Measurements from ENCODE around the gene AUTS2.
A peak's percentile ranks its signal among the peaks of the same experiment; 100 is the strongest.

The AUTS2 gene

DNA sequence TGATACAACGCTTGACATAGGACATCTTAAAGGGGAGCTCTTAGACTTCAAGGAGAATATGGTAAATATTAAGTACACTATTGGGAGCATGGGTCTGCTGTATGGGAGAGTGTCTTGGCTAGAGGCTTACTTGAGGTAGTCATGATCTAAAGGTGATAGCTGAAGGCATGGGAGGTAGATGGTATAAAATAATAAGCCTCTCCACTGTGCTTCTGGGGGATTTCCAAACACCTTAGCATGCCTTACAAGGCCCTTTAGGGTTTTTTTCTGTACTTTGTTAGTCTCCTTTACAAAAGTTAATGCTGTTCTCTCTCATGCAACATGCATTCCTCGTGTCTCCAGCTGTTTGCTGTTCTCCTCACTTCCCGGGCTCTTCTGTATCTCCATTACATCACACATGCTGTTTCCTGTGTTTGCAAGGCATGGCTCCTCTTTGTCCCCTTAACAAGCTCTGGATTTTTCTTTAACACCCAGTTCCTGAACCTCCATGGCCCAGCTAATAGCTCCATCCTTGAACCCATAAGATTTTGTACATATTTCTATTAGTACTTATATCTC, 449.7 kb downstream of the AUTS2 start:
- DNase-seq = no peak

DNA sequence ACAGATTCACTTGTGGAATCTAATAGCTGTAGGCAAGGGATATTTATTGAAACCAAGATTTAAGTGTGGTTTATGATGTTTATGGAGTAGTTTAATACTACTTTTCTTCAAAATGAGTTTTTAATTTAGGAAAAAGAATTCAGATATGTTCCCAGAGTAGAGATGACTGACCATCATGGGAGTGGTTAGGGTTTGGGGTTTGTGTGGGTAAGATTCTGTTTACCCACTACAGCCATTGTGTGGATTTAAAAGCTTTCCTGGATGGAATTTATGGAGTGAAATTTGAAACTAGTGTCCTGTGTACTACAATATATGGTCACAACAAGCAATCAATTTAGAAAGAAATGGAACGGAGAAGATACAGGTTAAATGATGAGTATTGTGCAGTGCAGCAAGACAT, 453.5 kb downstream of the AUTS2 start:
- DNase-seq = no peak

DNA sequence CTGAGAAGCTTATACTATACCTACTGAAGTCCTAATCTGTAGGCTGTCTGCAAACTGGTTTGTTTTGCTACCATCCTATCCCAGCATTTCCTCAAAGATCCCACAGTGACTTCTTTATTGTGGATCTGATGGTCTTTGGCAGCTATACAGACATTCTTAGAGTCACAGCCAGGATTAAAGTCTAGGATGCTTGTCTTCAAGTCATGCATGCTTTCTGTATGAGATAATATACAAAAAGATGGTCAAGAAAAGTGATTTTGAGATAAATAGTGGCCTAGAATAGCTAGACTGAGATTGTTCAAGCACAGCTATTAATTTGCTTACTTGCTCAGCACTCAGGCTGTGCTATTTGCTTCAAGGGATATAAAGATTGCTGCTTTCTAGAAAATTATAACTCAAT, 454.4 kb downstream of the AUTS2 start:
- DNase-seq = no peak

DNA sequence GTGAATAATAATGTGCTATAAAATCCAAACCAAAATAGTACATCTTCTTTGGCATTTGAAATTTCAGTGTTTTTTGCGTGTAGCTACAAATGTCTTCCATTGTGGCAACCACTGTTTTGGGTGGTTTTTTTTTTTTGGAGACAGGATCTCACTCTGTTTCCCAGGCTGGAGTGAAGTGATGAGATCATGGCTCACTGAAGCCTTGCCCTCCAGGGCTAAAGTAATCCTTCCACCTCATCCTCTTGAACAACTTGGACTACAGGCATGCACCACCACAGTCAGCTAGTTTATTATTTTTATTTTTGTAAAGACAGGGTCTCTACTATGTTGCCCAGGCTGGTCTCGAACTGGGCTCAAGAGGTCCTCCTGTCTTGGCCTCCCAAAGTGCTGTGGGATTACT, 455.1 kb downstream of the AUTS2 start:
- no peak for DNase-seq

DNA sequence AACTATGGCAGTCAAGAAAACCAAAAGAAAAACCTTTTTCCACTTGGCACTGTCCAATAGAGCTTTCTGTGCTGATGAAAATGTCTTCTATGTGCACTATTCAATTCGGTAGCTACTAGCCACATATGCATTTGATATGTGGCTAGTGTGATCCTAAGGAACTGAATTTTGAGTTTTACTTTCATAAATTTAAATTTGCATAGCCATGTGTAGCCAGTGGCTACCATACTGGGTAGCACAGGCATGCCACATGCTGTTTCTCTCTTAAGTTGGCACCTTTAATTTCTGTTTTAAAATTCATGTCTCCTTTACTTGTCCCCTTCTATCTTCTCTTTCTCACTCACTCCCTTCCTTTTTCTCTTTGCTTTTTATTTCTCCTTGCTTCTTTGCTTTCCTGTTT, 455.7 kb downstream of the AUTS2 start:
- no peak for DNase-seq

DNA sequence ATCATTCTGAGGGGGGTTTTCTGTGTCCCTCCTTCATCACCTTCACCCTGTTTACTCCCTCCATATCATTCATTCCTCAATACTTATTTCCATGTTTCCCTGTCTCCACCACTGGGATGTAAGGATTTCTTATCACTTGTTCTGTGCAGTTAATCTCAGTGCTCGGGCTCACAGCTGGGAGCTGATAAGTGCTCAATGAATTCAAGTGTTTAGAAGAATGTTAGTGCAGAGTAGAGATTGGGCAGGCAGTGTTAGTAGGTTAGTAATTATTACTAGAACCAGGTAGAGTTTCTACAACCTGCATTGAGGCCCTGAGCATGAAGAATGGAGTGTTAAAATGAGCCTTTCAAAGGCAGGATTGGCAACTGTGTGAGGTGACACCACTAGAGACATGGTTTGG, 458.1 kb downstream of the AUTS2 start:
- no peak for DNase-seq

DNA sequence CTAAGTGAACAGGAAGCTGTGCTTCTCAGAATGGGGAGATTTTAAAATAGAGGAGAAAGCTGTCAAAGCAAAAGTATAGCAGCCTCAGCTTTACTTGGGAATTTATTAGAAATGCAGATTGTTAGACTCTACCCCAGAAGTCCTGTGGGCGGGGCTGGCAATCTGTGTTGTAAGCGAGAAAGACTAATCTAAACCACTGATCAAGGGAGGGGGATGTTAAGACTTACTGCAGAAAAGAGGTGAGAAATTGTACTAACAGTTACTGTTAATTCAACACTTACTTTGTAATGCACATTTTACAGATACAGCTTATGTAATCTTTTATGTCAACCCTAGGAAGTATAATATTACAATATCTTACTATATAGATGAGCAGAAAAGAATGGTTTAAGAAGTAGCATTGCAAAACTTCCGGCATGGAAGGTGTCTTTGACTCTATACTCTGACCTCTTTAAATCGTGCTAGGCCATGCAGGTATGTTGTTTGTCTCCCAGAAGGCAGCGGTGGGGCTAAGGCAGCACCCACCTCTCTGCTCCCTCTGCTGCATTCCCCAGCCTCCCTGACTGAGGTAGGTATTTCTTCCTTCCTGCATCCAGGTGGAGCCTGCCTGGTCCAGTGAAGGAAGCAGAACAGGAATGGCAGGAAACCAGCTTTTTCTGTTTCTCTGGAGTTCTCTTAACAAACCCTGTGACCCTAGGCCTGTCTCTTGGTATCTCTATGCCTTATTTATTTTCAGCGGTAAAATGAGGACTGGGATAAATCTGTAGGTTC, 462.2 kb downstream of the AUTS2 start:
- DNase-seq = peak; percentile 40

DNA sequence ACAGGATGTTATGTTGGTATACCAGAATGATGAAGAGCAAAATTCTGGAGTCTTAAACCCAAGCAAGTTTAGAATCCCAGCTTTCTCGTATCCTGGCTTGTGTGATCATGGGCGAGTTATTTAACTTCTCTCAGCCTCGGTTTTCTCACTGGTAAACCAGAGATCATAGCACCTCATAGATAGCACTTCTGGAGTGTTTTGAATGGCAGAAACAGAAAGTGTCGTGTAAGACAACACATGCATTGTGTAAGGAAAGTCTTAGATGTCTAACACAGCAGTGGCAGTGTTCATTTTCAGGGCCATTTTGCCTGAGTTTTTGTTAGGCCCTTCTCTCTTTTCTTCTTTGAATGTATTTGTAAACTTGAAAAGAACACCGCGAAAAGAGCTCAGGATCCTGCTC, 465.1 kb downstream of the AUTS2 start:
- no peak for DNase-seq

DNA sequence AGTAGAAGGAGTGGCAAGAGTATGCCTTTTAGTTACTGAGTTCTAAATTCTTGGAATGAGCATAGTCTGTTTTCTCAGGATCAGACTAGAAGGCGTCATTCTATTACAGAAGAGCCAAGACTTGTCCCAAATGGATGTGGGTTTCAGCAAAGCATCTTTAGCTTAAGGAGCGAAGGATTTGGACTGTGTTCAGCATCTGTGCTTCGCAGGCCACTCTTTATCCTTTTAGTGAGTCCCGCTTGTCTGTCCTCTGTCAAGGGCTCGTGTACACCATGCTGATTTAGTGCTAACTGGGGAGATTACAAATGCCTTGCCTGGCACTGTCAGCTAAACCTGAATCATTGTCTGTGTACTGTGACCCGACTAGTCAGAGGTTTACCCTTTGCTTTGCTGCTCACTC, 465.7 kb downstream of the AUTS2 start:
- DNase-seq = no peak

DNA sequence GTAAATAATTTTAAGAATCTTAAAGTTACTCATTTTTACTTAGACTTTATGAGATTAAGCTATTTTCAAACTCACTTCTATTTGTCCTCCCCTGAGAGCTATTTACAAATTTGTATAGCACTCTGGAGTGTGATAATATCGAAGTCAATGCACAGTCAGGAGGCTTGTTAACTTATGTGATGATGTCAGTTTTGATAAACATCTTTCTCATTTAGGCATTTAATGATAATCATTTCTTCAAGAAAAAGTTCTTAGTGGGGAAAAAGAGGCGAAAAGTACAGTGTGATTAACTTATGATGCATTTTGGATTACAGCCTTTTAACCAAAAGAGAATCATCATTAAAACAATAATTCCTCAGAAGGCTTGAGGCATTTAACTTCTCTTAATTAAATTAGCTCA, 468.6 kb downstream of the AUTS2 start:
- DNase-seq = no peak

DNA sequence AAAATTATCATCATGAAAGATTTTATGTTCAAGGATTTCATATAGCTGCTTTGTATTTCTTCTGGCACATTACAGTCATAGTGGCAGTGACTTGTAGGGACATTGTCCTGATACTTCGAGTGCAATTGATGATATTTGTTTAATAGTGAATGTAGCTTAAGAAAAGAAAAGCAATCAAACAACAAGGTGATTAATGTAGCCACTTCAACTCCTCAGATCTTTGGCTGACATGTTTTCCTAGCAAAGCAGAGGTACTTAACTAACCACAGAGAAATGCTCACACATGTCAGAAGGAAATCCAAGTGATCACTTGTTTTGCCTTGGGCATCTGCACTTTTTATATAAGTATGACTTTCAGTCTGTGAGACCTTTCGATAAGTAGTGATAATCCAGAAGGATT, 470.3 kb downstream of the AUTS2 start:
- no peak for DNase-seq

DNA sequence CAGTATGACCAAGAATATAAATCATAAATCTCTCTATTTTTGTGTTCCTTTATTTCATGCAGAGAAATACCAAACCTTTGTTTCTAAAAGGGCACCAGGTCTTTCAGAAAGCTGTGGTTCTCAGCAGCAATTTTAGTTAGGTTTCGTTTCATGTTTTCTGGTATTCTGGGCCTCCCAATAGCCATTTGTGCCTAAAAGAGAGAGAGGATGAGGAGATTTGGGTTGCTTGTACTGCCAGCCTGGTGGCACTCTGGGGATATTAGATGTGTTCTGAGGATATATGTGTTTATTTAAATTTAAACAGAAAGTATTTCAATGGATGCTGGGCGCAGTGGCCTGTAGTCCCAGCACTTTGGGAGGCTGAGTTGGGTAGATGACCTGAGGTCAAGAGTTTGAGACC, 471.7 kb downstream of the AUTS2 start:
- DNase-seq = no peak

DNA sequence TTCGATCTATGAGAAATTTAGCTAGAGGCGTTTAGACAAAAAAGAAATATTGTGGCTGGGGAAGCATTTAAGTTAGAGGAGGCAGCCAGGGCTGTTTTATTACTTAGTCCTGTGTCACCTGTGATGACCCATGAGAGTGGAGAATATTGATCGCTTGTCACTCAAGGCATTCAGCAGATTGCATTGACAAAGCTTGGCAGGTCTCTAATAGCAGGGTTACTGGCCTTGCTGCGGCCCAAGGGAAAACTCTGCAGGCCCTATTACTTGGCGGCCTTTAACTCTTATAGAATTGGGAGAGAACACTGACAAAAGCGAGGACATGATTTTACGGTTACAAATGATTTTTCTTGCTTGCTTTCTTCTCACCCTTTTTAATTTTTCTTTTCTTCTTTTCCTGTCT, 473.5 kb downstream of the AUTS2 start:
- no peak for DNase-seq

DNA sequence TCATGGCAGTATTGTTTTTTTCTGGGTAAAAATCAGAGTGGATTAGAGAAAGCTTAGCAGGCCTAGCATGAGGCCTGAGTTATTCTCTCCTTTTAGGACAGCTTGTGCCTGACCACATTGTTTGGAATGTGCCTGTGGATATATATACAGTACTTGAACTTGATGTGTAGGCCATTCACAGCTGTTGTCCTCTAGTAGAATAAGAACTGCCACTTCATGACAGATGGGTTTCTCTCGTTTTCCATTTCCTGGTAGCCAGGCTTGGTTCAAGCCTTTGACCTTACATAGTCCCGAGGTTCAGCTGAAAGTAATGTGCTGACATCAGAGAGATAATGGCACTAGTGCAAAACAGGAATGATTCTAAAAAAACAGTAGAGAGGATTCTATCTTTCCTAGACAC, 473.9 kb downstream of the AUTS2 start:
- DNase-seq = no peak

DNA sequence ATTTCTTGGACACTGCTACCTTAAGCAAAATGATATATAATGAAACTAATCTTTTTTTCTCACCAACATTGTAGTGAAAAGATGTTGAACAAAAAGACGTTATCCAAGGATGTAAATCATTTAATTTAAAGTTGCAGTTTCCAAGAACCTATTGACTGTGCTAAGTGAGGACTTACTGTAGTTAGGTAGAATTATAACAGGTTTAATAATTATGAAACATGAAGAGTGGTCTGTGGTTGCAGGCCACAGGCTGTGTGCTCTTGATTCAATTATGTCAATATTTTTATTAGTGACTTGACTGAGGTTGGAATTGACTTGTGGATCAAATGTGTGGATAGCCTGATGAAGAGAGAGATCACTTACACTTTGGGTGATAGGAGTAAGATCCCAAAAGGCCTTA, 478.1 kb downstream of the AUTS2 start:
- no peak for DNase-seq

DNA sequence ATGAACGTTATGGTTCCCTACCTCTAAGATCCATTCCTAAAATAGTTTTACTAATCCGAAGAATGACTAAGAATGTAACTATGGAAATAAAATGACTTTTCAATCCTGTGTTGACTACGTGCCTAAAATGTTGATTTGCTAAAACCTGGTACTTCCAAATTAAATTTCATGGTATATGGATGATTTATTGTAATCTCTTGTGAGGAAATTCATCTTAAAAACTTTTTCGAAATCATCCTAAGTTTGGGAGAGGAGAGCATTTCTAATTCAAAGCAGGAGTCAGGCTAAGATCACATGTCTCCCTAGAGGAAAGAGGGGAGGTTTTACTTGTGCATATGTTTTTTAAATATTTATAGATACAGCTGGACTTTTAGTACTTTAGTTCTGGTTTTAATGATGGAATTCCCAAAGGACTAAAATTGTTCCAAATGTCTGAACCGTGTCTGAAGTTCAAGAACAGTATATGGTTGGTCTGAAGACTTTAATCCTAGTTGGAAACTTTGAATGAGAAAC, 483.9 kb downstream of the AUTS2 start:
- no peak for DNase-seq

DNA sequence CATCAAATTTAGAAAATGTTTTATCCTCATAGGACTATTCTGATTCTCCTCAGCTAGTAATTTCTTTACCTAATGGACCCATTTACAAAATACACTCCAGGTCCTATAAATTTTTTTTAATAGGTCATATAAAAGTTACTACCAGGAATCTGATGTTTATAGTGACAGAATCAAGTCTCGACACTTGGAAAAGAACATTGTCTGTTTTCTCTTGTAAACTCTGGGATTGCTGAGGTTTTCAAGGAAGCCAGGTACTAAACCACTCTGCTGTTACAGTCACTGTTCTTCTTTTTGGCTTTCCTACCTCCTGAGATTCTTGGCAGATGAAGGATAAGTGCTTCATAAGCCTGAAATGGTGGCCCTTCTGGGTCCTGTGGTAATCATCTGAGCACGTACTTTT, 493.1 kb downstream of the AUTS2 start:
- DNase-seq = no peak

DNA sequence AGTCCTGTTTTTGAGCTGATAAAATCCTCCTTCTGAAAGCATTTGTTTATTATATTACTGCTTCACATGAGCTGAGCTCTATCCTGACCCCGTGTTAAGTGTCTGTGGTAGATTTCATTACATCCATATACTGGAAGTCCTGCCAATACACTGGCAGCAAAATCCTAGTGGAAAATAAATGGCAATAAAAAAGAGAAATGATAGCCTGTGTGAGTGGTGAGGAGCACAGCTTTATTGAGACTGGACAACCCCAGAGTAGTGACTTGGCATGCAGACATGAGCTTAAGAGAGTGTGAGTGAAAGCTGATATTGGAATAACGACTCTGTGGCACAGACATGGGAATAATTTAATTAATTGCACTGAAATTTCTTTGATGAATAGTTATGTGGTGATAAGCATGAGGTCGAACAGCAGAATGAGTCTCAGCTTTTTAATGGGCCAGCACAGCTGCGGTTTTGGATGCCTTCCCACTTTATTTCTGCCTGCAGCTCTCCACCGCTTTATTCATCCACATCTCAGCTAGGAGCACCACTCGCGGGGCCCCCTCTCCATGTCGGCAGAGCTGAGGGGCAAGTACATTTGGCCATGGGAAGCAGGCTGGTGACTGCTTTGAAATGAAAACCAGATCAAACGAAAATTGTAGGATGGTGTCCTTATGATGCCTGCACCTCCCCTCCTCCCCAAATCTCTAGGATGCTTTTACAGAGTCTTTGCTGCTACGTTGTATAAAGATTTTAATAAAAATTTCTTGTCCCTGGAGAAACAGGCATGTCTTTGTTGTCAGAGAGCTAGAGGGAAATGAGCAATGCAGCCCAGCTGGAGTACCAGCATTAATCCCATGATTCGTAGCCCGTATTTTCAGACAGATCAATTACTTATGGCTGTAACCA, 494.3 kb downstream of the AUTS2 start:
- DNase-seq = no peak

DNA sequence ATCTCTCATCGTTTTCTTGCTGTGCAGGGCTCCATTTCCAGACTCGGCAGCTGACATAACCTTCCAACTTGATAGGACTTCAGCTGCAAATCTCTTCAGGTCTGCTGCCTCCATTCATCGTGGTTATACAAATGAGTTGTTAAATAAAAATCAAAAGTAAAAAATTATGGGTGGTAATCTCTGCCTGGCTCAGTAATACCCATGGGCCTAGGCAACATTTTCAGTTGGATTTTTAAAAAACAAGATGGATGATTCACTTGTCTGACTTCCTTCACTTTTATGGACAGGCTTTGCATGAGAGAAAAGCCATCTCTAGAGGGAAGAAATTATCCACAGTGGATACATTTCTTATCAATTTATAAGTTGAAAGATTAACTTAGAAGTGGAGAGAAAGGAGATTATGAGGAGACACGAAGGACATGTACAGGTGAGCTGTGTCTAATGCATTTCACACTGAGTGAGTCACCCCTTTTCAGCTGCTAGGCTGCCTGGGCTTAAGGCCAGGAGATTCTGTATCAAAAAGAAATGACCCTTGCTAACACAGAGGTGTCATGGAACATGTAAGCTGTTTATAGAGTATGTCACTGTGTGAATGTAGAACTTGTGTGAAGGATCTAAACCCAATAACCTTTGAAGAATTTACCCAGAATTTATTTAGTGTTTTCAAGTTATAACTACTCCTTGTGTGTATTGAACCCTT, 495.1 kb downstream of the AUTS2 start:
- DNase-seq = no peak

DNA sequence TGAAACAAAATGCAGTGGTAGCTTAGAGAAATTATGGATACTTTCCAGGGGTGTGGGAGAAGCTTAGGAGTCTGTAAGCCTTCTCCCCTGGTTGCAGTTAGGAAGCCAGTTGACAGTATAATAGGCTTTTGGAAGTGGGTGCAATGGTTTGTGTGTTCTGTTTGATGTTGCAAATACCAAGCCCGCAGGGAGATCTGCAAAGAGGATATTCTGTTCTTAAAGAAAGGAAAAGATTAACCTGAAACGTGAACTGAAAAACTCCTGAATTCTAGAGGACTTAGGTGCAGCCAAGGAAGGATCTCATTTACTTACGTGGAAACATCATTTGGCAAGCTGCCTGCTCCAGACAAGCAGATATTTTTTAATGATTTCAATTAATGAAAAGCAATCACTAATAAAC, 496.6 kb downstream of the AUTS2 start:
- DNase-seq = no peak

DNA sequence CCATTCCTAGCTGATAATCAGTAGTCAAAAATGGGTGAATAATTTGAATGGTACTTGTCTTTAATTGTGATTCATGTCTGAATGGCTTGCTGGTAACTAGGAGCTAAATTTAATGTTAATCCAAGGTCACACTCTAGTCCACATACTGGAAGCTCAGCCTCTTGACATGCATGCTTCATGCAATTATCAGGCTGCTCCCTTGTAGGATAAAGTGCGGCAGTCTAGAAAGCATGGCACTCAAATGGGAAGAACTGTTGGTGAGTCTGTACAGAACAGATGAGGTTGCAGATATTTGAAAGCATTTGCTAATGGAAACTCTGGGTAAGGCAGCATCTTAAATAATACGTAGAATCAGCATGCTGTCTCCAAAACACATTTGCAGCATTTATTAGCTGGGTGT, 499.4 kb downstream of the AUTS2 start:
- no peak for DNase-seq

DNA sequence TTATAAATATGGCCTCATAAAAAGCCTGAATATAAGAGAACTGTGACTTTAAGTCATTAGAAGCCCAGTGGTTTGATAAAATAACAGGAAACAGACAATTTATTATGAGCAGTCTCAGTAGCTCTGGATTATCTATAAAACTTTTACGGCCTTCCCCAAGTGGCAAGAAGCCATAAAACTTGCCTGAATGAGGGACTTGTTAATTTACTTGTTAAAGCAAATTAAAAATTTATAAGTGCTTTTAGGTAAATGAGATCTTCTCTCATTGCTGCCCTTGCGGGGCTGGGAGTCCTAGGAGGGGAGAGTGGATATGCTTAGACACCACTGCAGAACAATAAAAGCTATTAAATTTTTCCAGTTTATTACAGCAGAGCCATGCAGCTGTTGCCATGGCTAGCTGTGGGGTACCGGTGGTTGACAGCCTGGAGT, 499.9 kb downstream of the AUTS2 start:
- peak; percentile 3 for DNase-seq

Data from hematopoietic multipotent progenitor cell treated with erythropoietin and hydrocortisone succinate and interleukin-3 and kit ligand, for 6 days (in vitro differentiated cells).